Activated B cell treated with CpG ODN at 0.5 μM for 24 hours (primary cell): ENCODE measurements around the gene KIF26B. TPM values are rescaled to one million over a fixed set of nuclear protein-coding genes. Genes with fewer than 3 reads are reported as not detected.

Experiments used
- ATAC-seq: fragments of 200-7000 bp; cut with Tn5 transposase; one replicate; pipeline ENCODE4 v1.10.0; 2021; ENCODE audit warnings: low read depth, mild to moderate bottlenecking, moderate library complexity
- CTCF ChIA-PET: fragments of 350-600 bp; sonication (Branson Sonifier 250); formaldehyde crosslinking; loops from one replicate; lab custom pipeline; 2021; ENCODE audit warnings: antibody characterized with exemption; lab: Charles Lee
- POLR2A ChIA-PET: fragments of 350-600 bp; sonication (Branson Sonifier 250); formaldehyde crosslinking; loops from one replicate; lab custom pipeline; 2021; ENCODE audit warnings: antibody characterized with exemption; lab: Charles Lee
- DNase-seq: peaks from one replicate; pipeline ENCODE4 v3.0.0; 2022
- H3K27ac Mint-ChIP-seq: one replicate; pipeline ENCODE4 v1.8.0; 2020; ENCODE audit warnings: mixed read lengths
- H3K27me3 Mint-ChIP-seq: one replicate; pipeline ENCODE4 v1.8.0; 2021; ENCODE audit warnings: mixed read lengths
- H3K36me3 Mint-ChIP-seq: one replicate; pipeline ENCODE4 v1.8.0; 2021; ENCODE audit warnings: low read depth, mixed read lengths
- H3K4me1 Mint-ChIP-seq: one replicate; pipeline ENCODE4 v1.8.0; 2021; ENCODE audit warnings: mixed read lengths
- H3K4me3 Mint-ChIP-seq: one replicate; pipeline ENCODE4 v1.8.0; 2020; ENCODE audit warnings: mild to moderate bottlenecking, mixed read lengths
- H3K9me3 Mint-ChIP-seq: one replicate; pipeline ENCODE4 v1.8.0; 2020; ENCODE audit warnings: mixed read lengths
- CTCF ChIP-seq: fragments of 200-600 bp; IDR thresholded peaks from one replicate; pipeline ENCODE4 v1.8.0; 2022; ENCODE audit warnings: antibody characterized with exemption, mild to moderate bottlenecking
- intact Hi-C: fragments of 100-400 bp; cut with micrococcal nuclease; formaldehyde crosslinking; loops from one replicate; pipeline ENCODE4 v1.15.1; 2024
- total RNA-seq: library from RNA; stranded (reverse); gene quantifications from 2 replicates; pipeline ENCODE4 v1.2.3, GENCODE V29; 2022

KIF26B gene
- total RNA-seq, 1 donor from 2014 or later = 1.7 TPM

GRCh38 chr1:245177071-245177900, 22.5 kb downstream of the KIF26B start:
- no peak overlapping the region for H3K4me3 Mint-ChIP-seq
- DNase-seq = no peak
- ATAC-seq = no peak
- ChIA-PET CTCF (no interaction called here), POLR2A (no interaction called here)
- H3K27ac Mint-ChIP-seq = no peak overlapping the region
- no peaks in the 10 kb centered on the region for H3K36me3 Mint-ChIP-seq
- no peaks in the 10 kb centered on the region for H3K9me3 Mint-ChIP-seq
- H3K4me1 Mint-ChIP-seq = no peaks in the 10 kb centered on the region
- peaks cover under 1% of the 10 kb centered on the region for H3K27me3 Mint-ChIP-seq
- intact Hi-C loops = no loop called here
- no peak for TF ChIP-seq CTCF

- ChIA-PET CTCF (no interaction called here), POLR2A (no interaction called here)
- Mint-ChIP-seq H3K4me3 (no peak overlapping the region), H3K27me3 (no peaks in the 10 kb centered on the region), H3K9me3 (no peaks in the 10 kb centered on the region), H3K36me3 (no peaks in the 10 kb centered on the region), H3K4me1 (no peaks in the 10 kb centered on the region), H3K27ac (no peak overlapping the region)
- no peak for ATAC-seq
- no peak for TF ChIP-seq CTCF
- intact Hi-C loops = no loop called here
- DNase-seq = no peak
These were observed 24.9 kb downstream of the KIF26B start for GRCh38 chr1:245179706-245180105.

- ATAC-seq (no peak), DNase-seq (no peak)
- Mint-ChIP-seq H3K36me3 (no peaks in the 10 kb centered on the region), H3K4me3 (no peak overlapping the region), H3K4me1 (no peaks in the 10 kb centered on the region), H3K27me3 (no peaks in the 10 kb centered on the region), H3K27ac (no peak overlapping the region), H3K9me3 (no peaks in the 10 kb centered on the region)
- intact Hi-C loops = no loop called here
- TF ChIP-seq CTCF = no peak
- CTCF ChIA-PET = no interaction called here
- POLR2A ChIA-PET = no interaction called here
These were observed 25.8 kb downstream of the KIF26B start for GRCh38 chr1:245180496-245181157.

- Mint-ChIP-seq H3K9me3 (no peaks in the 10 kb centered on the region), H3K27ac (no peak overlapping the region), H3K36me3 (no peaks in the 10 kb centered on the region), H3K4me1 (no peaks in the 10 kb centered on the region), H3K4me3 (no peak overlapping the region), H3K27me3 (no peaks in the 10 kb centered on the region)
- ATAC-seq (no peak), DNase-seq (no peak)
- intact Hi-C loops = no loop called here
- TF ChIP-seq CTCF = no peak
- ChIA-PET POLR2A (no interaction called here), CTCF (no interaction called here)
These were observed 26.4 kb downstream of the KIF26B start for GRCh38 chr1:245181158-245181517.

- no peaks in the 10 kb centered on the region for H3K9me3 Mint-ChIP-seq
- H3K36me3 Mint-ChIP-seq = no peaks in the 10 kb centered on the region
- POLR2A ChIA-PET = no interaction called here
- no peaks in the 10 kb centered on the region for H3K4me1 Mint-ChIP-seq
- TF ChIP-seq CTCF = no peak
- H3K27ac Mint-ChIP-seq = no peak overlapping the region
- no peak for ATAC-seq
- no peak overlapping the region for H3K4me3 Mint-ChIP-seq
- CTCF ChIA-PET = no interaction called here
- no peaks in the 10 kb centered on the region for H3K27me3 Mint-ChIP-seq
- intact Hi-C loops = no loop called here
- no peak for DNase-seq
These were observed 27.2 kb downstream of the KIF26B start for GRCh38 chr1:245182028-245182427.
